GM10847 (cell line): ENCODE measurements around the gene TRIM29.

Experiments
- POLR2A ChIP-seq: IDR thresholded peaks from 2 replicates; pipeline ENCODE4 v1.6.1; 2011; ENCODE audit not compliant: insufficient read length; ENCODE audit errors: extremely low read depth

TRIM29 gene

GRCh38 chr11:120178561-120179056 is 40.7 kb upstream of the TRIM29 start:
- no peak for TF ChIP-seq POLR2A

DNA sequence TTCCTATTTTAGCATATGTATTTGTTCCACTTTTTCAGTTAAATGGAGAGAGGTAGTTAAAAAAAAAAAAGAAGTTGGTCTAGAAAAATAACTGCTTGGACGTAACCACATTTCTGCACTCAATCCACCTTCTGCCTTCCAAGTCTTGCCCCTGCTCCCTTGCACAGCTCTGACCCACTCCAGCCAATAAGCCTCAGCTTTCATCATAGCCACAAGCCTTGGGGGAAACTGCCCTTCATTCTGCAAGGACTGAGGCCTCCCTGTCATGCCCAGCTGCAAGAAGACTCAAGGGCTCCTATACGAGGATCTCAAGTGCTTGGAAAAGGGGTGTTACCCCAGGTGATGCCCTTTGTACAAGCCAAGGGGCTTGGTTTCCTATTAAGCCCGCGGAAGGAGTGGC is 37.0 kb upstream of the TRIM29 start:
- TF ChIP-seq POLR2A = no peak

- TF ChIP-seq POLR2A = no peak
These were observed 35.9 kb upstream of the TRIM29 start for GRCh38 chr11:120173807-120174206.

DNA sequence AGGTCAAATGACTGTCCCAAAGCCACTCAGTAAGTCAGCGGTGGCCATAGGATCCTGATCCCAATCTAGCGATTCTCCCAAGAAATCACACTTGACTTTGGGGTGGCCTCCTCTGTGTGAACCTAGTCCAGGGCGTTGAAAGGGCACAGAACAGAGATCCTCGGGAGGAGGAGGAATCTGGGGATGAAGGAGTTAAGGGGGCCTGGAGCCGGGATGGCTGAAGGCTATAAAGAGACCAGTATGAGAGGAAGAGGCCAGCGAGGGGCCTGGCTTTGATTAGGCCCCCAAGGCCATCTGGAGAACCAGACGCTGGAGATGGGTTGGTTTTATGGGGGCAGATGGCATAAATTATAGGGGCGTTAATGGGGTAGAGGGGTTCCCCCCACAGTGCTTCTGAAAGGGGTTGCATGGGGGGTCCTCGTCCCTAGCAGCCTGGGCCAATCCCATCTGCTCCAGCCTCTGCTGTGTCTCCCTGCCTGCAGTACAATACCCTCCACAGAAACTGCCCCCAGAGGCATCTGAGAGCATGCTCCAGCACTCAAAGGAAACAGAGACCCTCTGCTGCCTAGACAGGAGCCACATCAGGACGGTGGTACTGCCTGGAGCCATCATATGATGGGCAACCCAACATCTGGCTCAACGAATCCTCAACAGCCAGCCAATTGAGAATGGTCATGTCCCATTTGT is 35.2 kb upstream of the TRIM29 start:
- TF ChIP-seq POLR2A = no peak

DNA sequence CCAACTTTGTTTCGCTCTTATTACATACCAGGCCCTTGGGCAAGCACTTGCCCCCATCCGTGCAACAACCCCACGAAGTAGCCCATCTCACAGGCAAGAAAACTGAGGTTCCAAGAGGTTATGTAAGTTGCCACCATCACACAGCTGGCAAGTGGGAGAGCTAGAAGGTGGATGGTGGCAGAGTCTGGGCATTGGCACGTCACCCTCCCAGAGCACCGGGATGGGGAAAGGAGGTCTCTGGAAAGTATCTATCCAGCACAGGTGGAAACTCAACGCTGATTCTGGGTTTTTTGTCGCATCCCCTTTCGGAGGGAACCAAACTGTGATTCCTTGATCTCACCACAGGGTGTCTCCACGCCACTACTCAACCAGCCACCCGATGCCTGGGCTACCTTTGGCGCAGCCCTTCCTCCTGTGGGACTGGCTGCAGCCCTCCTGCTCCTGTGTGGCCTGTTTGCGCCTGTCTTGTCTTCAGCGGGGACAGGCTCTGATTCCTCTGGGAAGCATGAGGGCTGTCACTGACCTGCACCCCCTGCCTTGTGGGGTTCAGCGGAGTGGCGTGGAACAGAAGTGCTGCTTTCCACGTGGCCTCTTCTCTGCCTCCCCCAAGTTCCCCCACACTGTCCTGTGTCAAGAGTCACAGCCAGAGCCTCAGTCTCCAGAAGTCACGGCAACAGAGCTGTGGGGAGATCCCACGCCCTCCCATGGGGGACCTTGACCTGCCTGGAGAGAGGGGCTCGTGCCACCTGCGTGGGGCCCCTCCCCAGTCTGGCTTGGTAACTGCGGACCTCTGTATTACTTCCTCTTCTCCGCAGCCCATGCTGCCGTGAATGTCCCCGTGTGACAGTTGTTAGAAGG is 34.4 kb upstream of the TRIM29 start:
- TF ChIP-seq POLR2A = no peak

DNA sequence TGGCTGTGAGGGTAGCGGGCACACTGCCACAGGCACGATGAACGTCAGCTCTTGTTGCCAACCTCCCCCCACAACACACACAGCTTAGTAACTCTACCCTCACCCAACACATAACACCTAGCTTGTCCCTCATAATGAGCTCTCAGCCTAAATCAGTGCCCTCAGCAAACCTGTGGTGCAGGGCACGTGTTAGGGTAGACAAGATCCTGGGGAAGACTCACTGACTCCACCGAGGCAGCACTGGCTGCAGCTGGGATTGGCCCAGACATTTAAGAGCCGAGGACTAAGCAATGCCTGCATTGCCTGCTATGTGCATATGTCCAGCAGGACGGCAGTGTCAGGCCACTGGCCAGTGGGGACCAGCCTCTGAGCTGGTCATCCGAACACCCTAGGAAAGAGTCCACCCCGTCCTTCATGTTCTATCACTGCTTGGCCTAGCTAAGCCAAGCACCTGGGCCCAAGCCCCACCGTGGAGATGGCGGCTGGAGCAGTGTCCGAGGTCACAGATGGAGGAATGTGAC is 32.9 kb upstream of the TRIM29 start:
- no peak for TF ChIP-seq POLR2A

DNA sequence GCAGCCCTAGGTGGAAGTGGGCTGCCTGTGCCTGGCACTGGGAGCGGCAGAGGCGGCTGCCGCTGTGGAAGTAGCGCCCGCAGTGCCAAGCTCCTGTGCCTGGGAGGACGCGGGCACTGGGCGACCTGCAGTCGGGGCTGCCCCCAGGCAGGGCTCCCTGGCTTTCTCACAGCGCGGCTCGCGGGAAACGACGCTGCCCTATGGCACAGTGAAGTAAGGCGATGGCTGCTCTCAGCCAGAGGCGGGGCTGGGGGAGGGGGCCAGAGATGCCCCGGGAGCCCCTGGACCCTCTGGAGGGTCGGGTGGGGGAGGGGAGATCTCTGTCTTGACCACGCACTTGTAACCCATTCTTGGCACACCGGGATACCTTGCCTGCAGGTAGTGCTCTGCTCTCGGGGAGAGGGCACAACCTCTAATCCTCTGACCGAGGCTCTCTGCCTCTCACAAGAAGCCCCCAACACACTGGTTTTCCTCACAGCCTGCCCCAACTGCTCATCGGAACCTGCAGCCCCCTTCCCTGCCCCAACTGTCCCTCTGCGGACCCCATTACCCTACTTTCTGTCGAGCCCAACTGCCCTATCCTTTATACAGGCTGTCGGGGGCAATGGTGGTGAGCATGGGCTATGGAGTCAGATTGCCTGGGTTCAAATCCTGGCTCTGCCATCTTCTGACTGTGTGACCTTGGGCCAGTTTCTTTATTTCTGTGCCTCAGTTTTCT is 32.2 kb upstream of the TRIM29 start:
- no peak for TF ChIP-seq POLR2A

GRCh38 chr11:120168960-120169681 is 31.2 kb upstream of the TRIM29 start:
- no peak for TF ChIP-seq POLR2A

DNA sequence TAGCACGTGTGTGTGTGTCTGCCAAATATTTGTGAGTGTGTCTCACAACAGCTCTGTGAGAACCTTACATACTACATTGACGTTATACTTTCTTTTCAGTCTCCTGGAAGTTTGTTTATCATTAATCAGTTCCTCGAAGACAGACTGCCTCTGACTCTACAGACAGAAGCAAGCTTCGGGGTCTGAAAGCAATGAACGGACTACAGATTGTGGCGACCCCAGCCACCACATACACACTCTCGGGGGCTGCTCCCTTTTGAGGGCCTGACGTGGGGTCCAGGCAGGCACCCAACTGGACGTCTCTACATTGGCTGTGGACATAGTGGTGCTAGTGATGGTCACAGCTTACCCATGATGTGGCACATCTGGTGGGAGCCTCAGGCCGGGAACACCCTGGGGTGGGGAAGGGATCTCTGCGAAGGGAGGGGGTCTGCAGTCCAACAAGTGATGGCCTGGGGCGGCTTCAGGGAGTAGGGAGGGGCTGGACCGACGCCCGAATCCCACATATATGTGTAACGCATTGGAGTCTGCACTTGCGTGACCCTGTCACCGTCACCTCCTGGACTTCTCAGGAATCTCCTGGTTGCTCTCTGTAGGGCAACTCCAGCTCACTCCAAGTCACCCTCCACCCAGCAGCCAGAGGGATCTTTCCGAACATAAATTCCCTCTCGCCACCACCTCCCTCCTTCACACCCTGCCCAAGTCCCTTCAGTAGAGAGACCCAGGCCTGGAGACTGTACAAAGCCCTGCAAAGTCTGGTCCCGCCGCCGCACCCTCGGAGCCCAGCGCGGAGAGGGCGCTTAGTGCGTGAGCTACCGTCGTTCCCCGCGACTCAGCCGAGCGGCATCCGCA is 30.4 kb upstream of the TRIM29 start:
- TF ChIP-seq POLR2A = no peak

GRCh38 chr11:120167659-120168058 is 29.7 kb upstream of the TRIM29 start:
- TF ChIP-seq POLR2A = no peak

GRCh38 chr11:120160436-120160835 is 22.5 kb upstream of the TRIM29 start:
- TF ChIP-seq POLR2A = no peak

GRCh38 chr11:120153221-120153620 is 15.3 kb upstream of the TRIM29 start:
- no peak for TF ChIP-seq POLR2A

- TF ChIP-seq POLR2A = no peak
These were observed 13.6 kb upstream of the TRIM29 start for GRCh38 chr11:120151536-120151935.

DNA sequence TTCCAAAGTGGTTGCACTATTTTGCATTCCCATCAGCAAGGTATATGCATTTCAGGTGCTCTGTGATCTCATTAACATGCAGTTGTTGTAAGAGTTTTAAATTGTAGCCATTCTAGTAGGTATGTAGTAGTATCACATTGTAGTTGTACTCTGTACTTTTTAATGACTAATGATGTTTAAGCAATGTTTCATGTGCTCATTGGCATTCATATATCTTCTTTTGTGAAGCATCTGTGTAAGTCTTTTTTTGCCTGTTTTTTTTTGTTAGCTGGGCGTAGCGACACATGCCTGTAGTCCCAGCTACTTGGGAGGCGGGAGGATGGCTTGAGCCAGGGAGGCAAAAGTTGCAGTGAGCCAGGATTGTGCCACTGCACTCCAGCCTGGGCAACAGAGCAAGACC is 11.3 kb upstream of the TRIM29 start:
- TF ChIP-seq POLR2A = no peak

DNA sequence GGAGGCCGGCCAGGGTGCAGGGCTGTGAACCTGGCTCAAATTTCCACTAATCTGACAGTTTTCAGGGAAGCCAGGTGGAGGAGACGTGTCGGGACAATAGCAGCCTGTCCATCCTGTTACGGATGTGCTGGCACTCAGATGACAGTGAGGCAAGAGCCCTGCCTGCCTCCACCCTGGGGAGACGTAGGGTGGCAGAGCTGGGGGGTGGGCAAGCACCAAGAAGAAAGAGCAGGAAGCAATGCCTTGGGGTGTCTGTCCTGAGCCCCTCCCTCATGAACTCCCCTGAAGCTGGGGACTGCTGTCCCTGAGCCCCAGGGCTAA is 10.0 kb upstream of the TRIM29 start:
- TF ChIP-seq POLR2A = no peak
